GM12878 (cell line): Measurements from ENCODE around the gene NDEL1. TPM values are rescaled to one million over a fixed set of nuclear protein-coding genes. Genes with fewer than 3 reads are reported as not detected.

Experiments used
- IKZF1 ChIP-seq: fragments of 450-650 bp; conservative IDR thresholded peaks from 2 replicates; pipeline ENCODE4 v1.6.1; 2017; ENCODE audit warnings: antibody characterized with exemption, mild to moderate bottlenecking
- JUND ChIP-seq: IDR thresholded peaks from 2 replicates; pipeline ENCODE4 v1.6.1; 2012; ENCODE audit warnings: low read depth, mild to moderate bottlenecking, low read length, improper control_type of control experiment, moderate library complexity
- LARP7 ChIP-seq: fragments of 450-650 bp; IDR thresholded peaks from 2 replicates; pipeline ENCODE4 v1.6.1; 2017; ENCODE audit warnings: mild to moderate bottlenecking
- NR2F1 ChIP-seq: fragments of 450-650 bp; conservative IDR thresholded peaks from 2 replicates; pipeline ENCODE4 v1.6.1; 2017; ENCODE audit warnings: mild to moderate bottlenecking
- RELB ChIP-seq: fragments of 450-650 bp; IDR thresholded peaks from 2 replicates; pipeline ENCODE4 v1.6.1; 2017; ENCODE audit warnings: low read depth, mild to moderate bottlenecking, moderate library complexity
- RUNX3 ChIP-seq: IDR thresholded peaks from 2 replicates; pipeline ENCODE4 v1.6.1; 2012; ENCODE audit warnings: low read length, inconsistent platforms
- SREBF1 ChIP-seq: IDR thresholded peaks from 2 replicates; pipeline ENCODE4 v1.6.1; 2012; ENCODE audit warnings: mild to moderate bottlenecking, low read length
- ZBED1 ChIP-seq: IDR thresholded peaks from 2 replicates; pipeline ENCODE4 v1.6.1; 2016; ENCODE audit warnings: borderline replicate concordance
- ZNF687 ChIP-seq: fragments of 450-650 bp; IDR thresholded peaks from 2 replicates; pipeline ENCODE4 v1.6.1; 2017; ENCODE audit warnings: mild to moderate bottlenecking, moderate library complexity
- polyA plus RNA-seq, 11 experiments: library from polyadenylated mRNA; depleted of rRNA in 4 of 11; unstranded in 6 of 11; stranded (reverse) in 5 of 11; fragments of >200 nt; fragmentation: Nextera tagmentation in 4 of 11; fragmentation: Illumina TruSeq in 1 of 11; extraction: Ambion mirVana in 4 of 11; extraction: Trizol in 1 of 11; gene quantifications; 1 replicate in 1 of 11; 2 replicates in 10 of 11; pipeline versions ENCODE4 v1.2.1 to v1.2.3, GENCODE V29; 2011 to 2016; ENCODE audit warnings: inconsistent platforms in 2 of 11, missing spikeins in 2 of 11, low read depth in 1 of 11
- total RNA-seq, 4 experiments: library from RNA; depleted of rRNA in 3 of 4; stranded (reverse); fragments of >200 nt in 3 of 4; fragmentation: Illumina TruSeq in 1 of 4; extraction: Trizol in 1 of 4; gene quantifications; 2 replicates each; pipeline versions ENCODE4 v1.2.1 to v1.2.3, GENCODE V29; 2013 to 2021

The NDEL1 gene
- total and polyA plus RNA-seq, 10 of the 15 experiments (the other 5 are each of a cell fraction or from before 2014, with no cell fraction given): 0.72 to 41.5 (median 29.9) TPM

- TF ChIP-seq RELB (0 out of 2 replicates have a peak, but pooled peaks have one; percentile 18), RUNX3 (peak; percentile 73; the same call in 1 of the 2 replicates), IKZF1 (peak; percentile 58), LARP7 (peak; percentile 55; the same call in 1 of the 2 replicates), ZBED1 (no peak), SREBF1 (no peak), ZNF687 (0 out of 2 replicates have a peak, but pooled peaks have one; percentile 26), NR2F1 (0 out of 2 replicates have a peak, but pooled peaks have one; percentile 54), JUND (no peak)
- TF ChIP-seq, all 136 proteins: peak for 15
These were observed 622 bp downstream of the NDEL1 start (continued) for GRCh38 chr17:8436169-8436843.
